Measurements from ENCODE around the gene OR6Y1. TPM values are rescaled to one million over a fixed set of nuclear protein-coding genes. Genes with fewer than 3 reads are reported as not detected.

The OR6Y1 gene
- polyA plus RNA-seq, 2 of the 4 experiments (the other 2 are of a cell fraction): not detected

DNA sequence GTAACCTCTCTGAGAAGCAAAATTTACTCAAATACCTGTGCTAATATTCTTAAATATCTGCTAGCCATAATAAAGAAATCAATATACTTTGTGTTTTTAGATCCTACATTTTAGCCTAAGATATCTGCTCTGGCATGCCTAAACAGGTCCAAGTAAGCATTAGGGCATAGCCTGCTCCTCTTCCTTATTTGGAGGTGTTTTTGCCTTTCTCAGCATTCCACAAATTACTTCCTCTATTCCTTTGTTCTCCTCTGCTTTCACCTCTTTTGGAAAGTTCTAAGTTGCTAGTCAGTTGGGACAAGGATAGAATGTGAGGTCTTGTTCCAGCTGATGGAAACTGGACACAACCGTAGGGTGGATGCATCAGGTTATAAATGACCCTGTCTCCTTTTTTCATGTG, 32.7 kb upstream of the OR6Y1 start:
- TF ChIP-seq HOXB13 (CRISPR knock-in tag; IDR thresholded peaks at IDR 0.05; ENCODE audit: low read depth): no peak
- TF ChIP-seq ESRRA (IDR thresholded peaks at IDR 0.05; ENCODE audit: borderline replicate concordance, low read length): no peak
- no peak for TF ChIP-seq CBX8 (IDR thresholded peaks at IDR 0.05)
- TF ChIP-seq HES2 (IDR thresholded peaks at IDR 0.05): no peak
- no peak for TF ChIP-seq HDAC2 (IDR thresholded peaks at IDR 0.05)
- TF ChIP-seq ZSCAN20 (CRISPR knock-in tag; IDR thresholded peaks at IDR 0.05): no peak
- TF ChIP-seq KDM1A (IDR thresholded peaks at IDR 0.05; ENCODE audit: low read depth): no peak
- TF ChIP-seq ATOH8 (CRISPR knock-in tag; IDR thresholded peaks at IDR 0.05; ENCODE audit: low read depth): no peak
- no peak for TF ChIP-seq NR3C1 (IDR thresholded peaks at IDR 0.05)
- TF ChIP-seq, protein P1, sequence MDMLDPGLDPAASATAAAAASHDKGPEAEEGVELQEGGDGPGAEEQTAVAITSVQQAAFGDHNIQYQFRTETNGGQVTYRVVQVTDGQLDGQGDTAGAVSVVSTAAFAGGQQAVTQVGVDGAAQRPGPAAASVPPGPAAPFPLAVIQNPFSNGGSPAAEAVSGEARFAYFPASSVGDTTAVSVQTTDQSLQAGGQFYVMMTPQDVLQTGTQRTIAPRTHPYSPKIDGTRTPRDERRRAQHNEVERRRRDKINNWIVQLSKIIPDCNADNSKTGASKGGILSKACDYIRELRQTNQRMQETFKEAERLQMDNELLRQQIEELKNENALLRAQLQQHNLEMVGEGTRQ (IDR thresholded peaks at IDR 0.05): no peak
- TF ChIP-seq BHLHE40 (IDR thresholded peaks at IDR 0.05; ENCODE audit: low read depth, low read length): no peak
- no peak for TF ChIP-seq POLR2AphosphoS2 (conservative IDR thresholded peaks at IDR 0.05; ENCODE audit: low read length)
- TF ChIP-seq JUNB (IDR thresholded peaks at IDR 0.05): no peak
- ChIA-PET POLR2A (no interaction called here), CTCF (no interaction called here)
- ATAC-seq (no peak), DNase-seq (ENCODE audit: low read depth in 1 of 2, low spot score in 1 of 2) (no peak), FAIRE-seq (no peak)
- no peaks in the 10 kb centered on the region for H3K9me3 ChIP-seq
- H3K4me3 ChIP-seq: no peak overlapping the region
- H3K27ac ChIP-seq: no peak overlapping the region
- WGBS (ENCODE audit: missing lambda C conversion rate): 5% methylated on average over 1 of the region's 1 CpG
- H3K4me2 ChIP-seq: no peak overlapping the region
- no peaks in the 10 kb centered on the region for H3K4me1 ChIP-seq

- WGBS (ENCODE audit: missing lambda C conversion rate): 11% methylated on average over 4 of the region's 4 CpGs
- CTCF ChIA-PET: no interaction called here
- no peak for ATAC-seq
Observed at GRCh38 chr1:158583962-158584361, 29.8 kb upstream of the OR6Y1 start.

GRCh38 chr1:158579733-158580132, 25.5 kb upstream of the OR6Y1 start, which contains the start of gene OR10X1:
Gene OR10X1 (minus strand): TSS chr1:158579899. CDS start chr1:158579899, 0 bp downstream.
- peak; percentile 61 for TF ChIP-seq MAFK (IDR thresholded peaks at IDR 0.05; ENCODE audit: partially characterized antibody)
- TF ChIP-seq HOXA7 (CRISPR knock-in tag; IDR thresholded peaks at IDR 0.05): no peak
- POLR2A ChIA-PET: no interaction called here
- Histone ChIP-seq H3K4me3 (no peak within 1 kb of the TSS), H3K4me2 (no peak within 1 kb of the TSS), H3K9me3 (no peaks in the 10 kb centered on the region), H3K4me1 (no peaks in the 10 kb centered on the region), H3K27ac (no peak within 1 kb of the TSS)
- FAIRE-seq (no peak), DNase-seq (ENCODE audit: low read depth in 1 of 2, low spot score in 1 of 2) (no peak), ATAC-seq (no peak)
- WGBS (ENCODE audit: missing lambda C conversion rate): 0% methylated on average over 1 of the region's 1 CpG
- CTCF ChIA-PET: no interaction called here

More at GRCh38 chr1:158583962-158584361, 29.8 kb upstream of the OR6Y1 start:
- TF ChIP-seq MAFK (IDR thresholded peaks at IDR 0.05; ENCODE audit: partially characterized antibody): no peak
- Histone ChIP-seq H3K4me3 (no peak overlapping the region), H3K4me2 (no peak overlapping the region), H3K27ac (no peak overlapping the region), H3K4me1 (no peaks in the 10 kb centered on the region), H3K9me3 (no peaks in the 10 kb centered on the region)
- FAIRE-seq: no peak
- DNase-seq (ENCODE audit: low read depth in 1 of 2, low spot score in 1 of 2): no peak
- POLR2A ChIA-PET: no interaction called here

DNA sequence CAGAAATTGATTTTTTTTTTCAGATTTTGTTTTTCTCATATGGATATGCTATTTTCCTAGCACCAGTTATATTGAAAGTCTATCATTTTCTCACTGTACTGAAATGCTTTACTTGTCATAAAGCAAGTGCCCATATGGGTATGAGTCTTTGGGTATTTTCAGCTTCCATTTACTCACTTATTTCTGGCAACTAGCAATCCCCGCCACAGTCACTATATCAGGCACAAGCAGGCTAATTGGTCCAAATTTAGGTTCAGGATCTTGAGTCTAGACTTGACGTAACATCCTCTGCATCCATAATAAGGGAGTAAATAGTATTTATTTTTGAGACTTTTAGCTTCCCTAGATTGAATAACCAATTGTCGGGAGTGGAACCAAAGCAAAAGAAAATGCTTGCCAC, 23.4 kb upstream of the OR6Y1 start:
- CTCF ChIA-PET: no interaction called here
- no peaks in the 10 kb centered on the region for H3K9me3 ChIP-seq
- no peak overlapping the region for H3K4me3 ChIP-seq
- no peak for DNase-seq (ENCODE audit: low read depth in 1 of 2, low spot score in 1 of 2)
- no peak for ATAC-seq
- WGBS (ENCODE audit: missing lambda C conversion rate): 42% methylated on average over 3 of the region's 3 CpGs
- no peaks in the 10 kb centered on the region for H3K4me1 ChIP-seq
- no peak for TF ChIP-seq CEBPB (IDR thresholded peaks at IDR 0.05)
- no peak for TF ChIP-seq ZNF302 (CRISPR knock-in tag; IDR thresholded peaks at IDR 0.05)
- TF ChIP-seq RARB (CRISPR knock-in tag; IDR thresholded peaks at IDR 0.05): no peak
- TF ChIP-seq, protein P1 (IDR thresholded peaks at IDR 0.05): no peak
- no peak for TF ChIP-seq EHMT2 (IDR thresholded peaks at IDR 0.05; ENCODE audit: low read depth)
- TF ChIP-seq FOSB (CRISPR knock-in tag; IDR thresholded peaks at IDR 0.05): no peak
- TF ChIP-seq ELK1 (IDR thresholded peaks at IDR 0.05; ENCODE audit: low read depth, low read length): no peak
- TF ChIP-seq NR3C1 (IDR thresholded peaks at IDR 0.05): no peak
- no peak for TF ChIP-seq HEYL (CRISPR knock-in tag; IDR thresholded peaks at IDR 0.05)
- TF ChIP-seq ZFP36 (IDR thresholded peaks at IDR 0.05; ENCODE audit: borderline replicate concordance, partially characterized antibody): no peak
- TF ChIP-seq POLR2A (IDR thresholded peaks at IDR 0.05; ENCODE audit: low read length): no peak
- TF ChIP-seq FOSL2 (IDR thresholded peaks at IDR 0.05): no peak
- TF ChIP-seq FOSL2 (CRISPR knock-in tag; IDR thresholded peaks at IDR 0.05): no peak
- no peak for FAIRE-seq
- POLR2A ChIA-PET: no interaction called here
- no peak overlapping the region for H3K4me2 ChIP-seq
- no peak overlapping the region for H3K27ac ChIP-seq
